Measurements from ENCODE around the gene CAPN10.
A peak's percentile ranks its signal among the peaks of the same experiment; 100 is the strongest.

The CAPN10 gene

GRCh38 chr2:240589850-240590525, 3.5 kb downstream of the CAPN10 start:
- H3K36me3 ChIP-seq (ENCODE audit: control insufficient read depth, insufficient read depth, low read length), result peaks cover 13% of the 10 kb centered on the region
- no peak overlapping the region for H3K4me3 ChIP-seq (ENCODE audit: low read length)
- H3K27me3 ChIP-seq (ENCODE audit: control insufficient read depth, insufficient read depth, low read length), result no peaks in the 10 kb centered on the region
- H3K27ac ChIP-seq (ENCODE audit: low read depth, low read length), result no peak overlapping the region
- H3K9ac ChIP-seq (ENCODE audit: low read length), result no peak overlapping the region
- peaks cover 14% of the 10 kb centered on the region for H3K4me1 ChIP-seq (ENCODE audit: control insufficient read depth, insufficient read depth, low read length)

- H3K9ac ChIP-seq (ENCODE audit: low read length), result no peak overlapping the region
- no peak overlapping the region for H3K27ac ChIP-seq (ENCODE audit: low read depth, low read length)
- H3K27me3 ChIP-seq (ENCODE audit: control insufficient read depth, insufficient read depth, low read length), result no peaks in the 10 kb centered on the region
- H3K4me1 ChIP-seq (ENCODE audit: control insufficient read depth, insufficient read depth, low read length), result peaks cover 11% of the 10 kb centered on the region
- no peak overlapping the region for H3K4me3 ChIP-seq (ENCODE audit: low read length)
- H3K36me3 ChIP-seq (ENCODE audit: control insufficient read depth, insufficient read depth, low read length), result peaks cover 13% of the 10 kb centered on the region
Measured at GRCh38 chr2:240590681-240591111, 4.2 kb downstream of the CAPN10 start.

- no peak overlapping the region for H3K9ac ChIP-seq (ENCODE audit: low read length)
- no peak overlapping the region for H3K4me3 ChIP-seq (ENCODE audit: low read length)
- H3K4me1 ChIP-seq (ENCODE audit: control insufficient read depth, insufficient read depth, low read length), result peaks cover 16% of the 10 kb centered on the region
- H3K36me3 ChIP-seq (ENCODE audit: control insufficient read depth, insufficient read depth, low read length), result peaks cover 13% of the 10 kb centered on the region
- H3K27ac ChIP-seq (ENCODE audit: low read depth, low read length), result no peak overlapping the region
- no peaks in the 10 kb centered on the region for H3K27me3 ChIP-seq (ENCODE audit: control insufficient read depth, insufficient read depth, low read length)
Measured at GRCh38 chr2:240591226-240591625, 4.7 kb downstream of the CAPN10 start.

GRCh38 chr2:240591784-240592183, 5.2 kb downstream of the CAPN10 start:
- H3K4me3 ChIP-seq (ENCODE audit: low read length), result no peak overlapping the region
- no peak overlapping the region for H3K9ac ChIP-seq (ENCODE audit: low read length)
- no peak overlapping the region for H3K27ac ChIP-seq (ENCODE audit: low read depth, low read length)
- H3K4me1 ChIP-seq (ENCODE audit: control insufficient read depth, insufficient read depth, low read length), result peaks cover 19% of the 10 kb centered on the region
- no peaks in the 10 kb centered on the region for H3K27me3 ChIP-seq (ENCODE audit: control insufficient read depth, insufficient read depth, low read length)
- peaks cover 13% of the 10 kb centered on the region for H3K36me3 ChIP-seq (ENCODE audit: control insufficient read depth, insufficient read depth, low read length)

- Histone ChIP-seq H3K27me3 (ENCODE audit: control insufficient read depth, insufficient read depth, low read length) (no peaks in the 10 kb centered on the region), H3K36me3 (ENCODE audit: control insufficient read depth, insufficient read depth, low read length) (peaks cover 16% of the 10 kb centered on the region), H3K4me1 (ENCODE audit: control insufficient read depth, insufficient read depth, low read length) (peaks cover 13% of the 10 kb centered on the region), H3K27ac (ENCODE audit: low read depth, low read length) (no peak overlapping the region), H3K4me3 (ENCODE audit: low read length) (no peak overlapping the region), H3K9ac (ENCODE audit: low read length) (no peak overlapping the region)
Measured at GRCh38 chr2:240593026-240593702, 6.6 kb downstream of the CAPN10 start.

- peaks cover 16% of the 10 kb centered on the region for H3K36me3 ChIP-seq (ENCODE audit: control insufficient read depth, insufficient read depth, low read length)
- no peak overlapping the region for H3K9ac ChIP-seq (ENCODE audit: low read length)
- no peak overlapping the region for H3K27ac ChIP-seq (ENCODE audit: low read depth, low read length)
- H3K4me1 ChIP-seq (ENCODE audit: control insufficient read depth, insufficient read depth, low read length), result peaks cover 15% of the 10 kb centered on the region
- H3K4me3 ChIP-seq (ENCODE audit: low read length), result no peak overlapping the region
- H3K27me3 ChIP-seq (ENCODE audit: control insufficient read depth, insufficient read depth, low read length), result no peaks in the 10 kb centered on the region
Measured at GRCh38 chr2:240593703-240594451, 7.3 kb downstream of the CAPN10 start.

GRCh38 chr2:240594511-240595380, 8.2 kb downstream of the CAPN10 start:
- peaks cover 16% of the 10 kb centered on the region for H3K36me3 ChIP-seq (ENCODE audit: control insufficient read depth, insufficient read depth, low read length)
- H3K27me3 ChIP-seq (ENCODE audit: control insufficient read depth, insufficient read depth, low read length), result no peaks in the 10 kb centered on the region
- peaks cover 15% of the 10 kb centered on the region for H3K4me1 ChIP-seq (ENCODE audit: control insufficient read depth, insufficient read depth, low read length)
- H3K27ac ChIP-seq (ENCODE audit: low read depth, low read length), result no peak overlapping the region
- H3K9ac ChIP-seq (ENCODE audit: low read length), result no peak overlapping the region
- no peak overlapping the region for H3K4me3 ChIP-seq (ENCODE audit: low read length)

GRCh38 chr2:240595381-240596079, 9.0 kb downstream of the CAPN10 start:
- peaks cover 16% of the 10 kb centered on the region for H3K36me3 ChIP-seq (ENCODE audit: control insufficient read depth, insufficient read depth, low read length)
- H3K4me1 ChIP-seq (ENCODE audit: control insufficient read depth, insufficient read depth, low read length), result peaks cover 15% of the 10 kb centered on the region
- no peak overlapping the region for H3K4me3 ChIP-seq (ENCODE audit: low read length)
- no peak overlapping the region for H3K27ac ChIP-seq (ENCODE audit: low read depth, low read length)
- no peak overlapping the region for H3K9ac ChIP-seq (ENCODE audit: low read length)
- H3K27me3 ChIP-seq (ENCODE audit: control insufficient read depth, insufficient read depth, low read length), result no peaks in the 10 kb centered on the region

GRCh38 chr2:240596080-240596460, 9.5 kb downstream of the CAPN10 start:
- H3K9ac ChIP-seq (ENCODE audit: low read length), result no peak overlapping the region
- H3K27me3 ChIP-seq (ENCODE audit: control insufficient read depth, insufficient read depth, low read length), result no peaks in the 10 kb centered on the region
- peaks cover 15% of the 10 kb centered on the region for H3K4me1 ChIP-seq (ENCODE audit: control insufficient read depth, insufficient read depth, low read length)
- no peak overlapping the region for H3K27ac ChIP-seq (ENCODE audit: low read depth, low read length)
- H3K36me3 ChIP-seq (ENCODE audit: control insufficient read depth, insufficient read depth, low read length), result peaks cover 11% of the 10 kb centered on the region
- no peak overlapping the region for H3K4me3 ChIP-seq (ENCODE audit: low read length)

GRCh38 chr2:240596491-240596931, 10.0 kb downstream of the CAPN10 start:
- H3K36me3 ChIP-seq (ENCODE audit: control insufficient read depth, insufficient read depth, low read length), result peaks cover 11% of the 10 kb centered on the region

GRCh38 chr2:240597054-240597418, 10.5 kb downstream of the CAPN10 start:
- H3K9ac ChIP-seq (ENCODE audit: low read length), result no peak overlapping the region
- H3K4me3 ChIP-seq (ENCODE audit: low read length), result no peak overlapping the region
- H3K27ac ChIP-seq (ENCODE audit: low read depth, low read length), result peak overlapping the region; percentile 42
- H3K36me3 ChIP-seq (ENCODE audit: control insufficient read depth, insufficient read depth, low read length), result peaks cover 7% of the 10 kb centered on the region
- H3K4me1 ChIP-seq (ENCODE audit: control insufficient read depth, insufficient read depth, low read length), result peaks cover 15% of the 10 kb centered on the region
- no peaks in the 10 kb centered on the region for H3K27me3 ChIP-seq (ENCODE audit: control insufficient read depth, insufficient read depth, low read length)

More at GRCh38 chr2:240596491-240596931, 10.0 kb downstream of the CAPN10 start:
- Histone ChIP-seq H3K27ac (ENCODE audit: low read depth, low read length) (peak overlapping the region; percentile 42), H3K27me3 (ENCODE audit: control insufficient read depth, insufficient read depth, low read length) (no peaks in the 10 kb centered on the region), H3K4me3 (ENCODE audit: low read length) (no peak overlapping the region), H3K4me1 (ENCODE audit: control insufficient read depth, insufficient read depth, low read length) (peaks cover 15% of the 10 kb centered on the region), H3K9ac (ENCODE audit: low read length) (no peak overlapping the region)
